ENCODE measurements around the gene ATRNL1. TPM values are rescaled to one million over a fixed set of nuclear protein-coding genes. Genes with fewer than 3 reads are reported as not detected.

ATRNL1 gene
- total and polyA plus RNA-seq, 2 of the 8 experiments (the other 6 are each of a cell fraction or from before 2014, with no cell fraction given) = 5.1 to 17.6 TPM

- Histone ChIP-seq H3K9me3 (ENCODE audit: insufficient read depth in 2 of 2, low read depth in 1 of 2, low read length in 1 of 2) (no peaks in the 10 kb centered on the region), H3K18ac (ENCODE audit: extremely low read depth, low read length) (no peak overlapping the region), H4K20me1 (replicated peaks in 1 of 2; ENCODE audit: control insufficient read depth in 1 of 2, insufficient read depth in 2 of 2, low read length in 2 of 2) (no peaks in the 10 kb centered on the region), H3K56ac (replicated peaks; ENCODE audit: insufficient read length, low read depth, low read length) (no peak overlapping the region), H3K4me1 (replicated peaks in 1 of 4; ENCODE audit: control insufficient read depth in 3 of 4, insufficient read depth in 4 of 4, low read length in 3 of 4) (no peaks in the 10 kb centered on the region), H3K23ac (ENCODE audit: insufficient read length) (no peak overlapping the region), H3K4me3 (ENCODE audit: extremely low read depth in 1 of 4, insufficient read depth in 2 of 4, low read depth in 3 of 4, low read length in 4 of 4) (no peak overlapping the region), H2BK20ac (ENCODE audit: low read length) (no peak overlapping the region), H4K91ac (replicated peaks; ENCODE audit: insufficient read length, low read length) (no peak overlapping the region), H2AK5ac (ENCODE audit: low read depth, low read length) (no peak overlapping the region), H3K27ac (ENCODE audit: low read depth, low read length) (no peak overlapping the region), H2AFZ (ENCODE audit: low read length) (no peak overlapping the region), H3K79me1 (ENCODE audit: low read depth, low read length) (no peaks in the 10 kb centered on the region), H3K9ac (replicated peaks in 1 of 4; ENCODE audit: extremely low read depth in 1 of 4, low read depth in 3 of 4, low read length in 3 of 4) (no peak overlapping the region), H2BK120ac (replicated peaks; ENCODE audit: low read depth, low read length) (no peak overlapping the region), H3K4ac (replicated peaks; ENCODE audit: insufficient read length, low read depth, low read length) (no peak overlapping the region), H2BK12ac (ENCODE audit: low read depth, low read length) (no peak overlapping the region), H4K5ac (ENCODE audit: insufficient read length, low read depth, low read length) (no peak overlapping the region), H2BK15ac (ENCODE audit: low read length) (no peak overlapping the region), H4K8ac (ENCODE audit: extremely low read depth, insufficient read depth, low read length) (no peak overlapping the region), H3K79me2 (ENCODE audit: control insufficient read depth in 1 of 2, insufficient read depth in 2 of 2, low read length in 2 of 2) (no peaks in the 10 kb centered on the region), H3K4me2 (ENCODE audit: insufficient read depth in 1 of 2, low read depth in 2 of 2, low read length in 2 of 2) (no peak overlapping the region), H2BK5ac (ENCODE audit: low read depth, low read length) (no peak overlapping the region), H3K23me2 (ENCODE audit: low read depth, low read length) (no peaks in the 10 kb centered on the region), H3K36me3 (ENCODE audit: control insufficient read depth in 2 of 4, insufficient read depth in 4 of 4, low read length in 3 of 4) (no peaks in the 10 kb centered on the region), H3K14ac (ENCODE audit: insufficient read length) (no peak overlapping the region), H3K27me3 (replicated peaks in 1 of 4; ENCODE audit: control insufficient read depth in 3 of 4, extremely low read depth in 1 of 4, insufficient read depth in 3 of 4, low read length in 3 of 4) (no peaks in the 10 kb centered on the region)
- 90% methylated on average over 3 of the region's 3 CpGs; no CpG with 5 or more reads in 1 of the 2 experiments for WGBS, 2 experiments (ENCODE audit: extremely low coverage in 1 of 2, insufficient coverage in 1 of 2, insufficient read length in 1 of 2, insufficient replicate concordance in 2 of 2, low coverage in 1 of 2, low lambda C conversion rate in 2 of 2, missing lambda C conversion rate in 1 of 2)
- TF ChIP-seq NANOG (IDR thresholded peaks at IDR 0.05; ENCODE audit: insufficient read depth, low read depth, low read length, poor library complexity, severe bottlenecking) (no peak), JUN (IDR thresholded peaks at IDR 0.05; ENCODE audit: low read depth, low read length) (no peak), SIRT6 (IDR thresholded peaks at IDR 0.05; ENCODE audit: low read length) (no peak), KDM1A (IDR thresholded peaks at IDR 0.05; ENCODE audit: borderline replicate concordance, low read length) (no peak), SAP30 (IDR thresholded peaks at IDR 0.05; ENCODE audit: insufficient read depth, insufficient replicate concordance, low read length) (no peak), HDAC6 (IDR thresholded peaks at IDR 0.05; ENCODE audit: low read depth, low read length) (no peak), E2F6 (IDR thresholded peaks at IDR 0.05) (no peak), SIX5 (IDR thresholded peaks at IDR 0.05; ENCODE audit: low read depth, low read length) (no peak), USF2 (IDR thresholded peaks at IDR 0.05; ENCODE audit: low read length) (no peak), POLR2AphosphoS5 (IDR thresholded peaks at IDR 0.05; ENCODE audit: low read depth, low read length) (no peak), BRCA1 (IDR thresholded peaks at IDR 0.05; ENCODE audit: low read depth, low read length) (no peak)
- CTCF ChIA-PET (ENCODE audit: partially characterized antibody) = interaction anchor here (0.6 to 2.8 kb wide), 10 partner anchors 10 to 555 kb away, joined by 3 to 12 read pairs (median 3); no protein-coding TSS in a partner anchor
- POLR2A ChIA-PET (ENCODE audit: partially characterized antibody) = no interaction called here
- FAIRE-seq (no peak), DNase-seq (ENCODE audit: low read depth in 1 of 2, low spot score in 2 of 2) (no peak)
Observed at GRCh38 chr10:115830265-115830970, 737.3 kb downstream of the ATRNL1 start.

Measured in H1 (cell line).